Measurements from ENCODE around the gene CRYL1. TPM values are rescaled to one million over a fixed set of nuclear protein-coding genes. Genes with fewer than 3 reads are reported as not detected.

The CRYL1 gene
- total RNA-seq, 4 donors from 2014 or later = 75.0 to 188 (median 145) TPM

DNA sequence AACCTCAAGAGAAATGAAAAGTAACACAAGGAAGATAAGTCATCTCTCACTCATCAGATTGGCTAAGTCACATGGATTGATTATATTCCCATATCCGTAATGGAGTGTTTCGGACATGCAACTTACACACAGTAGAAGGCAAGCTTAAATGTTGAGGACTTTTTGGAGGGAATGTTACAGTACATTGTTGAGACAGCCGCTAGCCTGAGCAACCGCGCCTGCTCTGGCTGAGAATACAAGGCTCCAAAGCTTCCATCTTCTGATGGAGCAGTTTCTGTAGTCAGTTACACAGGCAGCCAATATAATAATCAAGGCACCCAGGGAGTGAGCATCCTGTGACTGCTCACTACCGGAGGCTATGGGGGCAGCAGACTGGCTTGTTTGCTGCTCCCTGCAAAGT lies 1.0 kb upstream of the CRYL1 start:
- Histone ChIP-seq H3K36me3 (no peaks in the 10 kb centered on the region), H3K9me3 (no peaks in the 10 kb centered on the region), H3K27ac (peak overlapping the region; percentile 84 to 92 (median 92)), H3K4me1 (peaks cover 7 to 28% (median 19%) of the 10 kb centered on the region in 4 donors), H3K4me3 (peak overlapping the region in 3 of 4 donors; percentile 85 to 92 (median 91)), H3K27me3 (no peaks in the 10 kb centered on the region)
- in situ Hi-C loops (cut with MboI; ENCODE audit: low pct_ligation_motif_present in 1 of 4, low pct_unique_long_range_greater_than_20kb in 1 of 4, low sequenced_read_pairs in 3 of 4) (no loop called here), intact Hi-C loops (cut with DNase I; ENCODE audit: low total_unique reads) (no loop called here)
- TF ChIP-seq POLR2A (IDR thresholded peaks at IDR 0.05) (no peak), EP300 (IDR thresholded peaks at IDR 0.05; ENCODE audit: low read depth) (no peak), POLR2AphosphoS5 (IDR thresholded peaks at IDR 0.05) (no peak)
- TF ChIP-seq, protein P1, sequence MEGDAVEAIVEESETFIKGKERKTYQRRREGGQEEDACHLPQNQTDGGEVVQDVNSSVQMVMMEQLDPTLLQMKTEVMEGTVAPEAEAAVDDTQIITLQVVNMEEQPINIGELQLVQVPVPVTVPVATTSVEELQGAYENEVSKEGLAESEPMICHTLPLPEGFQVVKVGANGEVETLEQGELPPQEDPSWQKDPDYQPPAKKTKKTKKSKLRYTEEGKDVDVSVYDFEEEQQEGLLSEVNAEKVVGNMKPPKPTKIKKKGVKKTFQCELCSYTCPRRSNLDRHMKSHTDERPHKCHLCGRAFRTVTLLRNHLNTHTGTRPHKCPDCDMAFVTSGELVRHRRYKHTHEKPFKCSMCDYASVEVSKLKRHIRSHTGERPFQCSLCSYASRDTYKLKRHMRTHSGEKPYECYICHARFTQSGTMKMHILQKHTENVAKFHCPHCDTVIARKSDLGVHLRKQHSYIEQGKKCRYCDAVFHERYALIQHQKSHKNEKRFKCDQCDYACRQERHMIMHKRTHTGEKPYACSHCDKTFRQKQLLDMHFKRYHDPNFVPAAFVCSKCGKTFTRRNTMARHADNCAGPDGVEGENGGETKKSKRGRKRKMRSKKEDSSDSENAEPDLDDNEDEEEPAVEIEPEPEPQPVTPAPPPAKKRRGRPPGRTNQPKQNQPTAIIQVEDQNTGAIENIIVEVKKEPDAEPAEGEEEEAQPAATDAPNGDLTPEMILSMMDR (IDR thresholded peaks at IDR 0.05) = no peak
- 29 to 45% methylated on average over 2 to 6 of the region's 6 CpGs for WGBS, 2 donors (ENCODE audit: low coverage in 1 of 2)
- no peak for DNase-seq

DNA sequence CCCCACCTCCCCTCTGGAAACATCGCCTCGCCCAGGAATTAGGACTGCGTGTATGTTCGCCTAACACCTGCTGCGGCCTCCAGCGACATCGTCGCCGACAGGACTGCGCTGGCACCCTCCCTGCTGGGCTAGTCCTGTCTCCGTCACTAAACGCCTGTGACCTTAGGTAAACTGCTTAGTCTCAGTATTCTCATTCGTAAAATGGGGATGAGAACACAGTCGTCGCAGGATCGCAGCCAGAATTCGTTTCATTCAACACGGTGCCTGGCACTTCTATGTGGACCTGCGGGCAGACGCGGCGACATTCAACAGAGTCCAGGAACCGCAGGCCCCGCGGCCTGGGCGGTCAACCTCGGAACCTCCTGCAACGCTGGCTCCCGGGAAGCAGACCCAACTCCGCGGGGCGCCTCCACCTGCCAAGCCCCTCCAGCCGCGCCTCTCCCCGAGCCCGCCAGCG lies 485 bp downstream of the CRYL1 start:
- peak; percentile 57 for DNase-seq
- peaks cover 7 to 29% (median 19%) of the 10 kb centered on the region in 4 donors for H3K4me1 ChIP-seq
- WGBS, 2 donors (ENCODE audit: low coverage in 1 of 2) = 3 to 19% methylated on average over 10 to 37 of the region's 37 CpGs

DNA sequence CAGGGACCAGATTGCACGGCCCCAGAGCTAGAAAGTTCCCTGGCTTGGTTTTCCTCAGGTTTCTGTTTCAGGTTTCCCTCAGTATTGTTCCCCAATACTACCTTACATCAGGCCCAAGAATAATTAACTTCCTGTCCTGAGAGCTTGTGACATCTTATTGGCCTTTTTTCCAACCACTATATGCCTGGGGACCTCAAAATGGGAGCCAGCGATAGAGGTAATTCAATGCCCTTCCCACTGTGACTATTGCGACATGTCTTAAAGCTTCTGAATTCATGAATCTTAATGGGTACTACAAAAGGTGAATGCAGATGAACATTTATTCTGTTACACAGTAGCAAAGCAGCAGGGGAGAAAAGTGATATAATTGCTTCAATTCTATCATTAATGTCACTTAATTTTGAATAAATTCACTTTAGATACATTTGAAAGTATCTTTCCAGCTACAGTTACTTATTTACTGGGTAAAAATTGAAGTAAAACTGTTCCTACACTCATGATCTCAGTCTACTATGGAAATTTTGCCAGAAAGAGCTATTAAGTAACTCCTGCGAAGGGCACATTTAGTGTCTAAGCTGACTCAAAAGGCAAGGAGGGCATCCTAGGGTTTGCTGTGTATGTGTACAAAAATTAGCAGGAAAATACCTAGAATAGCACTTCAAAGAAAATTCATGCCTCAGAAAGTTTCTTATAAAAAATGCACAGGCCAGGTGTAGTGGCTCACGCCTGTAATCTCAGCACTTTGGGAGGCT lies 4.1 kb downstream of the CRYL1 start:
- no peak overlapping the region for H3K27ac ChIP-seq
- TF ChIP-seq POLR2A (IDR thresholded peaks at IDR 0.05) (no peak), EP300 (IDR thresholded peaks at IDR 0.05; ENCODE audit: low read depth) (no peak), POLR2AphosphoS5 (IDR thresholded peaks at IDR 0.05) (no peak)
- TF ChIP-seq, protein P1 (IDR thresholded peaks at IDR 0.05) = no peak
- WGBS, 2 donors (ENCODE audit: low coverage in 1 of 2) = 93 to 95% methylated on average over 5 of the region's 5 CpGs
- intact Hi-C loops (cut with DNase I; ENCODE audit: low total_unique reads) = no loop called here
- no peaks in the 10 kb centered on the region for H3K36me3 ChIP-seq
- H3K4me3 ChIP-seq = no peak overlapping the region
- H3K9me3 ChIP-seq = no peaks in the 10 kb centered on the region
- peaks cover 3 to 24% (median 16%) of the 10 kb centered on the region in 4 donors for H3K4me1 ChIP-seq
- no peaks in the 10 kb centered on the region for H3K27me3 ChIP-seq
- no peak for DNase-seq
- in situ Hi-C loops (cut with MboI; ENCODE audit: low pct_ligation_motif_present in 1 of 4, low pct_unique_long_range_greater_than_20kb in 1 of 4, low sequenced_read_pairs in 3 of 4) = loop anchor here in 1 of 4 donors (25.0 kb wide), 1 partner anchor 166 kb away; no protein-coding TSS in a partner anchor

More for the DNA sequence above, 485 bp downstream of the CRYL1 start:
- H3K9me3 ChIP-seq = no peaks in the 10 kb centered on the region
- H3K27me3 ChIP-seq = no peaks in the 10 kb centered on the region
- TF ChIP-seq POLR2AphosphoS5 (IDR thresholded peaks at IDR 0.05) = peak in 2 of 3 donors; percentile 15 to 49
- no peak for TF ChIP-seq EP300 (IDR thresholded peaks at IDR 0.05; ENCODE audit: low read depth)
- H3K4me3 ChIP-seq = peak overlapping the region; percentile 85 to 92 (median 88)
- intact Hi-C loops (cut with DNase I; ENCODE audit: low total_unique reads) (no loop called here), in situ Hi-C loops (cut with MboI; ENCODE audit: low pct_ligation_motif_present in 1 of 4, low pct_unique_long_range_greater_than_20kb in 1 of 4, low sequenced_read_pairs in 3 of 4) (no loop called here)
- H3K27ac ChIP-seq = peak overlapping the region; percentile 84 to 92 (median 92)
- H3K36me3 ChIP-seq = no peaks in the 10 kb centered on the region

DNA sequence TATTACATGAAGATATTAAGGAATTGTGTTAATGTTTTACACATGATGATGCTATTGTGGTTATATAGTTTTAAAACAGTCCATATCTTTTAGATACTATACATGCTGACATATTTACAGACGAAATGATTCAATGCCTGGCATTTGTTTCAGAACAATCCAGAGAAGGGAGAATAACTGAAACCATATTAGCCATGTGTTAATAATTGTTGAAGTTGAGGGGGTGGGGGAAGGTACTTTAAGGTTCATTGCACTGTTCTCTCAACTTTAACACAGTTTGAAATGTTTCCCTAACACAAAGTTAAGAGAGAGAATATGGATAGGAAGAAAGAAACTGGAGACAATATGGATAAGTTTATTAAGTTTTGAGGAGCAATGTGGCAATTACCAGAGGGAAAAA lies 5.8 kb downstream of the CRYL1 start:
- intact Hi-C loops (cut with DNase I; ENCODE audit: low total_unique reads) = no loop called here
- peaks cover 2 to 21% (median 14%) of the 10 kb centered on the region in 4 donors for H3K4me1 ChIP-seq
- no peak overlapping the region for H3K4me3 ChIP-seq
- in situ Hi-C loops (cut with MboI; ENCODE audit: low pct_ligation_motif_present in 1 of 4, low pct_unique_long_range_greater_than_20kb in 1 of 4, low sequenced_read_pairs in 3 of 4) = loop anchor here in 1 of 4 donors (25.0 kb wide), 1 partner anchor 167 kb away; no protein-coding TSS in a partner anchor
- H3K36me3 ChIP-seq = no peaks in the 10 kb centered on the region
- 62 to 65% methylated on average over 1 of the region's 1 CpG for WGBS, 2 donors (ENCODE audit: low coverage in 1 of 2)
- no peaks in the 10 kb centered on the region for H3K9me3 ChIP-seq
- DNase-seq = no peak
- H3K27ac ChIP-seq = no peak overlapping the region
- TF ChIP-seq, protein P1 (IDR thresholded peaks at IDR 0.05) = no peak
- TF ChIP-seq EP300 (IDR thresholded peaks at IDR 0.05; ENCODE audit: low read depth) (no peak), POLR2AphosphoS5 (IDR thresholded peaks at IDR 0.05) (no peak), POLR2A (IDR thresholded peaks at IDR 0.05) (no peak)
- H3K27me3 ChIP-seq = no peaks in the 10 kb centered on the region

Data from transverse colon (tissue), 4 donors.